H9 (cell line): ENCODE results near the gene ZNF569. TPM values are rescaled to one million over a fixed set of nuclear protein-coding genes. Genes with fewer than 3 reads are reported as not detected.

Experiments used
- DNase-seq: peaks from one replicate; pipeline ENCODE4 v3.0.0-alpha.2; 2017
- H2AFZ ChIP-seq: one replicate; pipeline ENCODE4 v1.6.1; 2013; ENCODE audit warnings: mild to moderate bottlenecking, low read length, control low read depth, moderate library complexity
- H2AK5ac ChIP-seq: 2 replicates; pipeline ENCODE4 v1.6.1; 2013; ENCODE audit warnings: low read length, control low read depth, mixed read lengths; ENCODE audit not compliant: insufficient read length
- H2BK120ac ChIP-seq: one replicate; pipeline ENCODE4 v1.6.1; 2013; ENCODE audit warnings: low read depth, mild to moderate bottlenecking, low read length, control low read depth, inconsistent platforms; ENCODE audit not compliant: poor library complexity, severe bottlenecking
- H2BK12ac ChIP-seq: 2 replicates; pipeline ENCODE4 v1.6.1; 2013; ENCODE audit warnings: low read length, control low read depth, mixed read lengths, low read depth; ENCODE audit not compliant: insufficient read length
- H2BK15ac ChIP-seq: 2 replicates; pipeline ENCODE4 v1.6.1; 2013; ENCODE audit warnings: low read depth, low read length, control low read depth
- H2BK20ac ChIP-seq: one replicate; pipeline ENCODE4 v1.6.1; 2013; ENCODE audit warnings: low read depth, mild to moderate bottlenecking, low read length, control low read depth, inconsistent platforms; ENCODE audit not compliant: poor library complexity, severe bottlenecking
- H2BK5ac ChIP-seq: 2 replicates; pipeline ENCODE4 v1.6.1; 2013; ENCODE audit warnings: low read length, control low read depth, mixed read lengths; ENCODE audit not compliant: insufficient read length
- H3K14ac ChIP-seq: 2 replicates; pipeline ENCODE4 v1.6.1; 2013; ENCODE audit warnings: low read length, control low read depth; ENCODE audit not compliant: insufficient read depth
- H3K18ac ChIP-seq: 2 replicates; pipeline ENCODE4 v1.6.1; 2013; ENCODE audit warnings: low read depth, mild to moderate bottlenecking, mixed read lengths, low read length, control low read depth; ENCODE audit not compliant: insufficient read length
- H3K23ac ChIP-seq: 2 replicates; pipeline ENCODE4 v1.6.1; 2013; ENCODE audit warnings: low read length, control low read depth, mixed read lengths, low read depth; ENCODE audit not compliant: insufficient read length
- H3K23me2 ChIP-seq: 2 replicates; pipeline ENCODE4 v1.6.1; 2013; ENCODE audit warnings: low read depth, mild to moderate bottlenecking, mixed read lengths, low read length, control low read depth; ENCODE audit not compliant: insufficient read length, poor library complexity, severe bottlenecking
- H3K27ac ChIP-seq: 2 replicates; pipeline ENCODE4 v1.5.1; 2013; ENCODE audit warnings: low read length, control low read depth, mixed read lengths, low read depth; ENCODE audit not compliant: insufficient read length
- H3K27me3 ChIP-seq: 2 replicates; pipeline ENCODE4 v1.6.1; 2013; ENCODE audit warnings: low read length, control low read depth, inconsistent platforms; ENCODE audit not compliant: insufficient read depth
- H3K4ac ChIP-seq: 2 replicates; pipeline ENCODE4 v1.6.1; 2013; ENCODE audit warnings: low read depth, mild to moderate bottlenecking, control low read depth, inconsistent platforms, low read length, moderate library complexity
- H3K4me1 ChIP-seq: 2 replicates; pipeline ENCODE4 v1.6.1; 2013; ENCODE audit warnings: low read length, control low read depth, inconsistent platforms; ENCODE audit not compliant: insufficient read depth
- H3K4me2 ChIP-seq: 2 replicates; pipeline ENCODE4 v1.6.1; 2013; ENCODE audit warnings: low read length, control low read depth, mixed read lengths; ENCODE audit not compliant: insufficient read length, insufficient read depth
- H3K56ac ChIP-seq: 2 replicates; pipeline ENCODE4 v1.6.1; 2013; ENCODE audit warnings: low read depth, mild to moderate bottlenecking, mixed read lengths, low read length, control low read depth; ENCODE audit not compliant: insufficient read length
- H3K79me1 ChIP-seq: 2 replicates; pipeline ENCODE4 v1.6.1; 2013; ENCODE audit warnings: low read depth, mild to moderate bottlenecking, moderate library complexity, low read length, control low read depth, inconsistent platforms; ENCODE audit not compliant: insufficient read depth, poor library complexity, severe bottlenecking
- H3K79me2 ChIP-seq: 2 replicates; pipeline ENCODE4 v1.6.1; 2013; ENCODE audit warnings: low read length, control low read depth, inconsistent platforms; ENCODE audit not compliant: insufficient read depth
- H3K9ac ChIP-seq: 2 replicates; pipeline ENCODE4 v1.6.1; 2013; ENCODE audit warnings: low read length, control low read depth, mixed read lengths; ENCODE audit not compliant: insufficient read length; ENCODE audit errors: extremely low read depth
- H3K9me3 ChIP-seq: one replicate; pipeline ENCODE4 v1.6.1; 2013; ENCODE audit warnings: low read depth, low read length, inconsistent platforms; ENCODE audit not compliant: control insufficient read depth
- H3T11ph ChIP-seq: one replicate; pipeline ENCODE4 v1.6.1; 2013; ENCODE audit warnings: mild to moderate bottlenecking, low read length, control low read depth, inconsistent platforms
- H4K20me1 ChIP-seq: one replicate; pipeline ENCODE4 v1.6.1; 2013; ENCODE audit not compliant: control insufficient read depth, insufficient read length, insufficient read depth
- H4K5ac ChIP-seq: 2 replicates; pipeline ENCODE4 v1.6.1; 2013; ENCODE audit warnings: low read depth, mild to moderate bottlenecking, mixed read lengths, low read length, control low read depth; ENCODE audit not compliant: insufficient read length
- H4K8ac ChIP-seq: replicated peaks from 2 replicates; pipeline ENCODE4 v1.6.1; 2013; ENCODE audit warnings: low read length, control low read depth, mixed read lengths, low read depth; ENCODE audit not compliant: insufficient read length
- H4K91ac ChIP-seq: 2 replicates; pipeline ENCODE4 v1.6.1; 2013; ENCODE audit warnings: low read depth, mild to moderate bottlenecking, moderate library complexity, mixed read lengths, low read length, control low read depth; ENCODE audit not compliant: insufficient read length
- H3K27ac Mint-ChIP-seq, 3 experiments: 2 replicates in 2 of 3; 3 replicates in 1 of 3; pipeline ENCODE4 v1.8.0; 2020 to 2021; ENCODE audit warnings: mixed read lengths in 3 of 3, mild to moderate bottlenecking in 1 of 3, moderate library complexity in 1 of 3
- H3K27me3 Mint-ChIP-seq: 2 replicates; pipeline ENCODE4 v1.8.0; 2021; ENCODE audit warnings: low read depth, mild to moderate bottlenecking, moderate library complexity, mixed read lengths
- H3K36me3 Mint-ChIP-seq, 3 experiments: 2 replicates in 2 of 3; 3 replicates in 1 of 3; pipeline ENCODE4 v1.8.0; 2020 to 2021; ENCODE audit warnings: low read depth in 3 of 3, mixed read lengths in 3 of 3; ENCODE audit not compliant: insufficient read depth in 1 of 3
- H3K4me1 Mint-ChIP-seq, 2 experiments: 2 replicates each; pipeline ENCODE4 v1.8.0; 2020; ENCODE audit warnings: mixed read lengths in 2 of 2
- H3K4me3 Mint-ChIP-seq, 2 experiments: 2 replicates in 1 of 2; 3 replicates in 1 of 2; pipeline ENCODE4 v1.8.0; 2020 to 2021; ENCODE audit warnings: mild to moderate bottlenecking in 2 of 2, mixed read lengths in 2 of 2, moderate library complexity in 1 of 2
- H3K9me3 Mint-ChIP-seq, 2 experiments: 2 replicates in 1 of 2; 3 replicates in 1 of 2; pipeline ENCODE4 v1.8.0; 2020; ENCODE audit warnings: mild to moderate bottlenecking in 2 of 2, mixed read lengths in 2 of 2, moderate library complexity in 1 of 2
- CTCF ChIP-seq: fragments of 200-600 bp; sonication (generic); conservative IDR thresholded peaks from 3 replicates; pipeline ENCODE4 v1.8.0; 2021; ENCODE audit warnings: antibody characterized with exemption, mild to moderate bottlenecking
- WGBS: extraction: QIAGEN DNeasy Blood & Tissue Kit; methylation state at CpG from one replicate; pipeline ENCODE4 v1.1.7; 2013; ENCODE audit warnings: missing lambda C conversion rate, low lambda C conversion rate, mixed read lengths; ENCODE audit not compliant: insufficient read length; ENCODE audit errors: extremely low coverage; 5-methylcytosine and 5-hydroxymethylcytosine counted together
- total RNA-seq: library from RNA; stranded (reverse); gene quantifications from 2 replicates; pipeline ENCODE4 v1.2.1, GENCODE V29; 2021

Gene ZNF569
- total RNA-seq, 1 experiment from 2014 or later: 14.2 TPM

- DNase-seq: no peak
- Histone ChIP-seq H2BK20ac (no peak overlapping the region), H2BK5ac (no peak overlapping the region), H3K79me2 (no peaks in the 10 kb centered on the region), H3T11ph (no peak overlapping the region), H2AFZ (no peak overlapping the region), H3K18ac (no peak overlapping the region), H2BK15ac (no peak overlapping the region), H3K4me2 (no peak overlapping the region), H3K79me1 (no peaks in the 10 kb centered on the region), H3K27me3 (no peaks in the 10 kb centered on the region), H2AK5ac (no peak overlapping the region), H3K23me2 (peaks cover 10% of the 10 kb centered on the region), H3K9me3 (peaks cover 11% of the 10 kb centered on the region), H3K4ac (no peak overlapping the region), H3K14ac (no peak overlapping the region), H3K23ac (no peak overlapping the region), H4K5ac (no peak overlapping the region), H3K56ac (no peak overlapping the region), H2BK120ac (no peak overlapping the region), H3K4me1 (no peaks in the 10 kb centered on the region), H3K27ac (no peak overlapping the region), H4K20me1 (no peaks in the 10 kb centered on the region), H4K91ac (no peak overlapping the region), H4K8ac (no peak overlapping the region), H3K9ac (no peak overlapping the region), H2BK12ac (no peak overlapping the region)
- TF ChIP-seq CTCF: no peak
- Mint-ChIP-seq H3K27ac (no peak overlapping the region), H3K36me3 (peaks cover 20 to 25% (median 25%) of the 10 kb centered on the region in 3 experiments), H3K4me3 (no peak overlapping the region), H3K4me1 (peaks cover 13 to 19% of the 10 kb centered on the region in 2 experiments), H3K27me3 (no peaks in the 10 kb centered on the region), H3K9me3 (peaks cover 13 to 21% of the 10 kb centered on the region in 2 experiments)
- WGBS: no CpG with 5 or more reads among the region's 9 CpGs
These were observed 4.9 kb upstream of the ZNF569 start for GRCh38 chr19:37472165-37472564.
